Measurements from ENCODE around the gene GCSAM.

- TF ChIP-seq, protein P1, sequence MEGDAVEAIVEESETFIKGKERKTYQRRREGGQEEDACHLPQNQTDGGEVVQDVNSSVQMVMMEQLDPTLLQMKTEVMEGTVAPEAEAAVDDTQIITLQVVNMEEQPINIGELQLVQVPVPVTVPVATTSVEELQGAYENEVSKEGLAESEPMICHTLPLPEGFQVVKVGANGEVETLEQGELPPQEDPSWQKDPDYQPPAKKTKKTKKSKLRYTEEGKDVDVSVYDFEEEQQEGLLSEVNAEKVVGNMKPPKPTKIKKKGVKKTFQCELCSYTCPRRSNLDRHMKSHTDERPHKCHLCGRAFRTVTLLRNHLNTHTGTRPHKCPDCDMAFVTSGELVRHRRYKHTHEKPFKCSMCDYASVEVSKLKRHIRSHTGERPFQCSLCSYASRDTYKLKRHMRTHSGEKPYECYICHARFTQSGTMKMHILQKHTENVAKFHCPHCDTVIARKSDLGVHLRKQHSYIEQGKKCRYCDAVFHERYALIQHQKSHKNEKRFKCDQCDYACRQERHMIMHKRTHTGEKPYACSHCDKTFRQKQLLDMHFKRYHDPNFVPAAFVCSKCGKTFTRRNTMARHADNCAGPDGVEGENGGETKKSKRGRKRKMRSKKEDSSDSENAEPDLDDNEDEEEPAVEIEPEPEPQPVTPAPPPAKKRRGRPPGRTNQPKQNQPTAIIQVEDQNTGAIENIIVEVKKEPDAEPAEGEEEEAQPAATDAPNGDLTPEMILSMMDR (conservative IDR thresholded peaks at IDR 0.05; ENCODE audit: low read length), result peak; percentile 83
- no peak for TF ChIP-seq EZH2phosphoT487 (IDR thresholded peaks at IDR 0.05; ENCODE audit: borderline replicate concordance)
Observed at GRCh38 chr3:112136959-112137693, 4.1 kb upstream of the GCSAM start.

Measured in Loucy (cell line).